Lower leg skin (tissue), 3 donors: Measurements from ENCODE around the gene ZMAT3.

Experiments used
- CTCF ChIP-seq, 3 donors: fragments of 450-650 bp; IDR thresholded peaks; one replicate each; pipeline ENCODE4 v1.5.1; 2016; ENCODE audit warnings: antibody characterized with exemption in 3 of 3, mild to moderate bottlenecking in 3 of 3, moderate library complexity in 2 of 3
- POLR2A ChIP-seq, 2 donors: fragments of 450-650 bp; IDR thresholded peaks; one replicate each; pipeline ENCODE4 v1.6.1; 2016 to 2017; ENCODE audit warnings: antibody characterized with exemption in 2 of 2, mild to moderate bottlenecking in 1 of 2, moderate library complexity in 1 of 2

DNA sequence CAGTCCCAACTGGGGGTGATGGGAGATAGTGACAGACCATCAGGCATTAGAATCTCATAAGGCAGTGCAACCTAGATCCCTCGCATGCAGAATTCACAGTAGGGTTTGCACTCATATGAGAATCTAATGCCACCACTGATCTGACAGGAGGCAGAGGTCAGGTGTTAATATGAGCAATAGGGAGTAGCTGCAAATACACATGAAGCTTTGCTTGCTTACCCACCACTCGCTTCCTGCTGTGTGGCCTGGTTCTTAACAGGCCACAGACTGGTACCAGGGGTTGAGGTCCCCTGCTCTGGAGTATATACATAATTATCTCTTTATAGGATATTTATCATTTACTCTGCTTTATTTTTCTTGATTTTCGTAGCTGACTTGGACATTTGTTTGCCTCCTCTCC, 36.0 kb upstream of the ZMAT3 start:
- TF ChIP-seq CTCF (IDR thresholded peaks at IDR 0.05): no peak
- no peak for TF ChIP-seq POLR2A (IDR thresholded peaks at IDR 0.05)
